Gastroesophageal sphincter (tissue), 4 donors: ENCODE results near the gene ENTHD1. TPM values are rescaled to one million over a fixed set of nuclear protein-coding genes. Genes with fewer than 3 reads are reported as not detected.

Experiments used
- ATAC-seq: fragments of 150-250 bp; one replicate; pipeline ENCODE4 v1.9.1; 2016; ENCODE audit warnings: mild to moderate bottlenecking, moderate library complexity
- H3K27ac ChIP-seq, 4 donors: fragments of 200-600 bp; sonication (generic) in 3 of 4; 1 replicate in 3 of 4; 2 replicates in 1 of 4; pipeline ENCODE4 v1.5.1; 2016 to 2019
- H3K27me3 ChIP-seq: fragments of 200-600 bp; sonication (generic); one replicate; pipeline ENCODE4 v1.5.1; 2019
- H3K36me3 ChIP-seq, 2 donors: fragments of 200-600 bp; sonication (generic); one replicate each; pipeline ENCODE4 v1.5.1; 2019; ENCODE audit warnings: control low read depth in 1 of 2
- H3K4me1 ChIP-seq, 3 donors: fragments of 200-600 bp; sonication (generic); 1 replicate in 2 of 3; 2 replicates in 1 of 3; pipeline ENCODE4 v1.5.1; 2016 to 2019; ENCODE audit warnings: control low read depth in 2 of 3
- H3K4me3 ChIP-seq, 2 donors: fragments of 200-600 bp; sonication (generic); one replicate each; pipeline ENCODE4 v1.5.1; 2019; ENCODE audit warnings: mild to moderate bottlenecking in 1 of 2, moderate library complexity in 1 of 2
- H3K9me3 ChIP-seq, 3 donors: fragments of 200-600 bp; sonication (generic); one replicate each; pipeline ENCODE4 v1.5.1; 2017 to 2019; ENCODE audit warnings: control low read depth in 2 of 3
- CTCF ChIP-seq, 4 experiments: fragments of 200-600 bp in 2 of 4; fragments of 450-650 bp in 2 of 4; sonication (generic) in 1 of 4; IDR thresholded peaks; one replicate each; pipeline ENCODE4 v1.5.1; 2017 to 2019; ENCODE audit warnings: antibody characterized with exemption in 4 of 4, mild to moderate bottlenecking in 2 of 4, moderate library complexity in 2 of 4
- EP300 ChIP-seq: sonication (generic); formaldehyde crosslinking; IDR thresholded peaks from one replicate; pipeline ENCODE4 v1.6.1; 2017; ENCODE audit warnings: antibody characterized with exemption, mild to moderate bottlenecking
- POLR2A ChIP-seq, 2 donors: fragments of 450-650 bp; IDR thresholded peaks; one replicate each; pipeline ENCODE4 v1.6.1; 2017; ENCODE audit warnings: antibody characterized with exemption in 2 of 2, mild to moderate bottlenecking in 2 of 2, moderate library complexity in 1 of 2
- POLR2AphosphoS5 ChIP-seq: sonication (generic); formaldehyde crosslinking; IDR thresholded peaks from one replicate; pipeline ENCODE4 v1.6.1; 2017; ENCODE audit warnings: antibody characterized with exemption
- WGBS, 2 donors: methylation state at CpG; one replicate each; pipeline ENCODE4 v1.1.5; 2018; ENCODE audit warnings: low coverage in 1 of 2; 5-methylcytosine and 5-hydroxymethylcytosine counted together
- total RNA-seq, 4 donors: library from RNA; depleted of rRNA; stranded (reverse); fragments of >200 nt; gene quantifications; one replicate each; pipeline ENCODE4 v1.1.0, GENCODE V29; 2016

Gene ENTHD1
- under 1 TPM in 1 of 4 donors, not detected in 3; 0.47 TPM for total RNA-seq

- 71 to 83% methylated on average over 5 to 6 of the region's 20 CpGs for WGBS, 2 donors
- TF ChIP-seq CTCF (IDR thresholded peaks at IDR 0.05): no peak
- TF ChIP-seq POLR2AphosphoS5: no peak
- no peak for TF ChIP-seq POLR2A (IDR thresholded peaks at IDR 0.05)
- TF ChIP-seq EP300: no peak
- no peaks in the 10 kb centered on the region for H3K4me1 ChIP-seq
- H3K27ac ChIP-seq: no peak within 1 kb of the TSS
- no peak for ATAC-seq
- no peaks in the 10 kb centered on the region for H3K9me3 ChIP-seq
- H3K4me3 ChIP-seq: no peak within 1 kb of the TSS
- peaks cover 10% of the 10 kb centered on the region for H3K27me3 ChIP-seq
- H3K36me3 ChIP-seq: no peaks in the 10 kb centered on the region
Observed at GRCh38 chr22:39893526-39893925, at the start of gene ENTHD1. TSS of gene ENTHD1 (minus strand) at chr22:39893760. CDS start at chr22:39887748, 6,012 bp downstream.

- H3K9me3 ChIP-seq: no peaks in the 10 kb centered on the region
- no peak for ATAC-seq
- WGBS, 2 donors: 100% methylated on average over 2 of the region's 5 CpGs; no CpG with 5 or more reads in 1 of the 2 donors
- no peak for TF ChIP-seq CTCF (IDR thresholded peaks at IDR 0.05)
- TF ChIP-seq POLR2A (IDR thresholded peaks at IDR 0.05): no peak
- no peak for TF ChIP-seq POLR2AphosphoS5
- no peak for TF ChIP-seq EP300
- no peaks in the 10 kb centered on the region for H3K4me1 ChIP-seq
- H3K36me3 ChIP-seq: no peaks in the 10 kb centered on the region
- no peak overlapping the region for H3K4me3 ChIP-seq
- H3K27ac ChIP-seq: no peak overlapping the region
- peaks cover 9% of the 10 kb centered on the region for H3K27me3 ChIP-seq
Observed at GRCh38 chr22:39943337-39943736, 49.8 kb upstream of the ENTHD1 start.

GRCh38 chr22:39942439-39943230 lies 49.1 kb upstream of the ENTHD1 start:
- no peak overlapping the region for H3K27ac ChIP-seq
- H3K4me3 ChIP-seq: no peak overlapping the region
- no peaks in the 10 kb centered on the region for H3K36me3 ChIP-seq
- no peak for ATAC-seq
- WGBS, 2 donors: 64 to 83% methylated on average over 3 to 8 of the region's 8 CpGs
- H3K9me3 ChIP-seq: no peaks in the 10 kb centered on the region
- H3K4me1 ChIP-seq: no peaks in the 10 kb centered on the region
- TF ChIP-seq POLR2AphosphoS5 (no peak), POLR2A (IDR thresholded peaks at IDR 0.05) (no peak), EP300 (no peak), CTCF (IDR thresholded peaks at IDR 0.05) (no peak)
- H3K27me3 ChIP-seq: peaks cover 13% of the 10 kb centered on the region

GRCh38 chr22:39941601-39942000 lies 48.0 kb upstream of the ENTHD1 start:
- TF ChIP-seq CTCF (IDR thresholded peaks at IDR 0.05) (no peak), POLR2AphosphoS5 (no peak), EP300 (no peak), POLR2A (IDR thresholded peaks at IDR 0.05) (no peak)
- ATAC-seq: no peak
- 89% methylated on average over 2 of the region's 2 CpGs; no CpG with 5 or more reads in 1 of the 2 donors for whole genome bisulfite sequencing, 2 donors
- no peaks in the 10 kb centered on the region for H3K4me1 ChIP-seq
- no peak overlapping the region for H3K4me3 ChIP-seq
- H3K36me3 ChIP-seq: no peaks in the 10 kb centered on the region
- peaks cover 18% of the 10 kb centered on the region for H3K27me3 ChIP-seq
- no peaks in the 10 kb centered on the region for H3K9me3 ChIP-seq
- no peak overlapping the region for H3K27ac ChIP-seq

GRCh38 chr22:39940757-39941305 lies 47.3 kb upstream of the ENTHD1 start:
- Histone ChIP-seq H3K9me3 (no peaks in the 10 kb centered on the region), H3K27ac (no peak overlapping the region), H3K4me3 (no peak overlapping the region), H3K4me1 (no peaks in the 10 kb centered on the region), H3K27me3 (peaks cover 18% of the 10 kb centered on the region), H3K36me3 (no peaks in the 10 kb centered on the region)
- 62 to 78% methylated on average over 7 to 9 of the region's 9 CpGs for WGBS, 2 donors
- no peak for ATAC-seq
- TF ChIP-seq CTCF (IDR thresholded peaks at IDR 0.05) (no peak), EP300 (no peak), POLR2AphosphoS5 (no peak), POLR2A (IDR thresholded peaks at IDR 0.05) (no peak)
